Measurements from ENCODE around the gene CYTH3. TPM values are rescaled to one million over a fixed set of nuclear protein-coding genes. Genes with fewer than 3 reads are reported as not detected.
"Not testable (repeated sequence)": the region's sequence is repeated elsewhere in the genome, so short reads cannot be mapped to it uniquely, and the experiment has no call there.

Gene CYTH3
- total and polyA plus RNA-seq, 2 donors (not counting 3 experiments of a cell fraction or from before 2014, with no cell fraction given): 8.6 to 11.2 TPM

GRCh38 chr7:6284055-6284400, 11.6 kb upstream of the CYTH3 start:
- Histone ChIP-seq H3K9me1 (replicated peaks; ENCODE audit: control insufficient read depth, extremely low read depth, insufficient read depth, low read length) (no peaks in the 10 kb centered on the region), H3K36me3 (ENCODE audit: control insufficient read depth in 2 of 2, extremely low read depth in 1 of 2, insufficient read depth in 2 of 2, low read length in 2 of 2) (no peaks in the 10 kb centered on the region), H3K27ac (ENCODE audit: insufficient read depth, low read depth, low read length) (no peak overlapping the region), H3K9ac (replicated peaks; ENCODE audit: extremely low read depth, insufficient read depth, low read length) (no peak overlapping the region), H3K27me3 (ENCODE audit: control insufficient read depth in 2 of 2, insufficient read depth in 2 of 2, low read length in 2 of 2) (no peaks in the 10 kb centered on the region), H3K9me3 (replicated peaks; ENCODE audit: control insufficient read depth, insufficient read depth, low read length) (no peaks in the 10 kb centered on the region), H2AFZ (ENCODE audit: low read depth, low read length) (no peak overlapping the region), H4K20me1 (replicated peaks; ENCODE audit: control insufficient read depth, extremely low read depth, insufficient read depth, low read length) (no peaks in the 10 kb centered on the region), H3K4me3 (replicated peaks in 1 of 3; ENCODE audit: insufficient read depth in 1 of 3, low read depth in 1 of 3, low read length in 3 of 3) (no peak overlapping the region), H3K4me1 (ENCODE audit: control insufficient read depth, extremely low read depth, insufficient read depth, low read length) (peaks cover 9% of the 10 kb centered on the region), H3K79me2 (ENCODE audit: control insufficient read depth, insufficient read depth, low read length) (no peaks in the 10 kb centered on the region), H3K4me2 (ENCODE audit: insufficient read depth, low read length) (no peak overlapping the region)
- DNase-seq (ENCODE audit: low read depth, low spot score) (no peak), FAIRE-seq (no peak)
- intact Hi-C loops (cut with micrococcal nuclease) (loop anchor here (2.0 kb wide), 1 partner anchor 23 kb away; no protein-coding TSS in a partner anchor), dilution Hi-C loops (cut with MboI; ENCODE audit: extremely low pct_ligation_motif_present, low sequenced_read_pairs) (no loop called here)
- ChIA-PET POLR2A (no interaction called here), CTCF (interaction anchor here (1.6 kb wide), 1 partner anchor 124 kb away, joined by 3 read pairs; no protein-coding TSS in a partner anchor)
- no TSS peak for BruUV-seq (replicated peaks)
- TF ChIP-seq FOS (IDR thresholded peaks at IDR 0.05; ENCODE audit: borderline replicate concordance, insufficient read depth, low read length): no peak
- no peak for TF ChIP-seq CTCF (IDR thresholded peaks at IDR 0.05; ENCODE audit: extremely low read depth in 1 of 2, insufficient read depth in 1 of 2, low read depth in 1 of 2, low read length in 2 of 2)
- TF ChIP-seq MYC (IDR thresholded peaks at IDR 0.05; ENCODE audit: low read depth, low read length): no peak
- no peak for TF ChIP-seq POLR2A (IDR thresholded peaks at IDR 0.05; ENCODE audit: low read depth, low read length)

GRCh38 chr7:6283391-6284054, 11.1 kb upstream of the CYTH3 start:
- ChIA-PET CTCF (interaction anchor here (1.0 to 1.6 kb wide), 2 partner anchors 15 to 123 kb away, joined by 3 read pairs; no protein-coding TSS in a partner anchor), POLR2A (interaction anchor here (0.7 kb wide), 1 partner anchor 193 kb away, joined by 3 read pairs; no protein-coding TSS in a partner anchor)
- H3K79me2 ChIP-seq (ENCODE audit: control insufficient read depth, insufficient read depth, low read length); dilution Hi-C loops (cut with MboI; ENCODE audit: extremely low pct_ligation_motif_present, low sequenced_read_pairs); FAIRE-seq; H3K9me1 ChIP-seq (replicated peaks; ENCODE audit: control insufficient read depth, extremely low read depth, insufficient read depth, low read length); H2AFZ ChIP-seq (ENCODE audit: low read depth, low read length); H3K4me1 ChIP-seq (ENCODE audit: control insufficient read depth, extremely low read depth, insufficient read depth, low read length); H3K9ac ChIP-seq (replicated peaks; ENCODE audit: extremely low read depth, insufficient read depth, low read length); H3K27ac ChIP-seq (ENCODE audit: insufficient read depth, low read depth, low read length); H3K4me2 ChIP-seq (ENCODE audit: insufficient read depth, low read length); DNase-seq (ENCODE audit: low read depth, low spot score); H4K20me1 ChIP-seq (replicated peaks; ENCODE audit: control insufficient read depth, extremely low read depth, insufficient read depth, low read length); H3K9me3 ChIP-seq (replicated peaks; ENCODE audit: control insufficient read depth, insufficient read depth, low read length); H3K4me3 ChIP-seq (replicated peaks in 1 of 3; ENCODE audit: insufficient read depth in 1 of 3, low read depth in 1 of 3, low read length in 3 of 3); BruUV-seq (replicated peaks); H3K27me3 ChIP-seq (ENCODE audit: control insufficient read depth in 2 of 2, insufficient read depth in 2 of 2, low read length in 2 of 2); H3K36me3 ChIP-seq (ENCODE audit: control insufficient read depth in 2 of 2, extremely low read depth in 1 of 2, insufficient read depth in 2 of 2, low read length in 2 of 2): not testable (repeated sequence)
- intact Hi-C loops (cut with micrococcal nuclease): loop anchor here (2.0 kb wide), 1 partner anchor 23 kb away; no protein-coding TSS in a partner anchor

Data from endothelial cell of umbilical vein (primary cell).